ENCODE measurements around the gene EIF5. TPM values are rescaled to one million over a fixed set of nuclear protein-coding genes. Genes with fewer than 3 reads are reported as not detected.

EIF5 gene
- total and polyA plus RNA-seq, 2 of the 4 experiments (the other 2 are of a cell fraction) = 181 to 241 TPM

DNA sequence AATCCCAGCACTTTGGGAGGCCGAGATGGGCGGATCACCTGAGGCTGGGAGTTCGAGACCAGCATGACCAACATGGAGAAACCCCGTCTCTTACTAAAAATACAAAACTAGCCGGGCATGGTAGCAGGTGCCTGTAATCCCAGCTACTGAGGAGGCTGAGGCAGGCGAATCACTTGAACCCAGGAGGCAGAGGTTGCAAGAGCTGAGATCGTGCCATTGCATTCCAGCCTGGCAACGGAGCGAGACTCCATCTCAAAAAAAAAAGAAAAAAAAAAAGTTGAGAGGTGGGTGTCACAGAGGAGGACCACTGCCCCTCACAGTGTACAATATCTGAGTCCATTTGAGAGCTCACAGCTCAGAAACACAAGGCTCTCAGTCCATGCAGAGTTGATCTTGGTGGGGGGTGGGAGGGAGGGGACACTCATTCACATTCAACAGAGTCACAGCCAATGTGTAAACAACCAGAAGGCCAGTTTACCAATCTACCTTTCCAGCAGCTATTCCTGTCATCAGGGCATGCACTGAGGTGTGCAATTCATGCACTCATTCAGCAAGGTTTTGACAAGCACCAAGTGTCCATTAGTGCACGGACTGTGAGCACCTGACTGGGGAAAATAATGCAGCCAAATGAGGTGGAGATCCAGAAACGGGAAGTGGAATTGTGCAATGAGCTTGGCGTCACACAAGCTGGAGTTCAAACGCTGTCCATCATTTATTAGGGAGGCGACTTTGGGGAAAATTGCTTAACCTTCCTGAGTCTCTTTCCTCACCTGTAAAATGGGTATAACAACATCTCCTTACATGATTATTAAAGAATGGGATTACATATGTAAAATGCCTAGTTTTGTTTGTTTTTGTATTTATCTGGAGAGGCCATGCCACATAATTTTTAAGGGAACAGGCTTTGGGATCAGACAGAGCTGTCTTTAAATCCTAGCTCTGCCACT, 4.4 kb upstream of the EIF5 start:
- no peak overlapping the region for H3K18ac ChIP-seq (ENCODE audit: low read depth, low read length)
- ATAC-seq (ENCODE audit: low read depth) = no peak
- no peak overlapping the region for H3K4me3 ChIP-seq (ENCODE audit: insufficient read depth, low read depth, low read length)
- ChIA-PET POLR2A (ENCODE audit: unreplicated experiment) (interaction anchor here (0.5 kb wide), 1 partner anchor 53 kb away, joined by 15 read pairs; no protein-coding TSS in a partner anchor), CTCF (no interaction called here)
- no peak overlapping the region for H4K8ac ChIP-seq (ENCODE audit: low read depth in 2 of 2, low read length in 2 of 2)
- peaks cover 3% of the 10 kb centered on the region; the same call in 1 of the 2 replicates for H3K9me1 ChIP-seq (ENCODE audit: insufficient read depth, low read length)
- H3K23ac ChIP-seq (ENCODE audit: low read depth, low read length) = no peak overlapping the region
- peaks cover 6 to 17% of the 10 kb centered on the region in 2 experiments for H3K79me1 ChIP-seq (ENCODE audit: low read depth in 1 of 2, low read length in 2 of 2)
- no peak overlapping the region for H2AK5ac ChIP-seq (ENCODE audit: low read depth, low read length)
- TF ChIP-seq CEBPB (IDR thresholded peaks at IDR 0.05; ENCODE audit: low read depth, low read length) = peak; percentile 85
- TF ChIP-seq, protein P1, sequence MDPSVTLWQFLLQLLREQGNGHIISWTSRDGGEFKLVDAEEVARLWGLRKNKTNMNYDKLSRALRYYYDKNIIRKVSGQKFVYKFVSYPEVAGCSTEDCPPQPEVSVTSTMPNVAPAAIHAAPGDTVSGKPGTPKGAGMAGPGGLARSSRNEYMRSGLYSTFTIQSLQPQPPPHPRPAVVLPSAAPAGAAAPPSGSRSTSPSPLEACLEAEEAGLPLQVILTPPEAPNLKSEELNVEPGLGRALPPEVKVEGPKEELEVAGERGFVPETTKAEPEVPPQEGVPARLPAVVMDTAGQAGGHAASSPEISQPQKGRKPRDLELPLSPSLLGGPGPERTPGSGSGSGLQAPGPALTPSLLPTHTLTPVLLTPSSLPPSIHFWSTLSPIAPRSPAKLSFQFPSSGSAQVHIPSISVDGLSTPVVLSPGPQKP (IDR thresholded peaks at IDR 0.05; ENCODE audit: borderline replicate concordance, low read depth, low read length) = no peak
- TF ChIP-seq MAFK (IDR thresholded peaks at IDR 0.05; ENCODE audit: low read depth, low read length) = no peak
- no peak for TF ChIP-seq POLR2A (IDR thresholded peaks at IDR 0.05; ENCODE audit: low read depth, low read length)
- dilution Hi-C loops (cut with HindIII; ENCODE audit: low sequenced_read_pairs, unreplicated experiment) = no loop called here
- peak; percentile 40 for DNase-seq
- H2BK120ac ChIP-seq (ENCODE audit: low read depth, low read length) = no peak overlapping the region
- no peak overlapping the region for H3K4ac ChIP-seq (ENCODE audit: low read depth, low read length)
- H3K36me3 ChIP-seq (ENCODE audit: control insufficient read depth, insufficient read depth, low read length) = no peaks in the 10 kb centered on the region
- intact Hi-C loops (cut with micrococcal nuclease) = no loop called here
- H3K56ac ChIP-seq (ENCODE audit: extremely low read depth, insufficient read depth, low read length) = no peak overlapping the region
- in situ Hi-C loops (cut with MboI; ENCODE audit: low sequenced_read_pairs) = no loop called here
- no peak overlapping the region for H4K5ac ChIP-seq (ENCODE audit: low read depth, low read length)
- peaks cover 3% of the 10 kb centered on the region for H3K4me1 ChIP-seq (ENCODE audit: control insufficient read depth, insufficient read depth, low read length)
- no TSS peak for BruUV-seq (replicated peaks)
- no peak overlapping the region for H3K27ac ChIP-seq (ENCODE audit: insufficient read depth, low read length)
- H4K20me1 ChIP-seq (ENCODE audit: insufficient read depth, low read length) = peaks cover 3% of the 10 kb centered on the region
- peaks cover 5% of the 10 kb centered on the region for H3K27me3 ChIP-seq (ENCODE audit: control insufficient read depth, insufficient read depth, low read length)
- peak overlapping the region; percentile 58 for H2AFZ ChIP-seq (replicated peaks; ENCODE audit: low read length, poor library complexity)
- no peak overlapping the region for H3K9ac ChIP-seq (ENCODE audit: low read depth, low read length)
- H4K91ac ChIP-seq (ENCODE audit: insufficient read depth, low read depth, low read length) = no peak overlapping the region
- H2BK5ac ChIP-seq (ENCODE audit: low read depth, low read length, poor library complexity, severe bottlenecking) = no peak overlapping the region
- no peak overlapping the region for H2BK15ac ChIP-seq (ENCODE audit: low read depth, low read length)
- no peak overlapping the region for H2BK20ac ChIP-seq (ENCODE audit: low read depth, low read length)
- no peak overlapping the region for H3K14ac ChIP-seq (replicated peaks; ENCODE audit: low read depth, low read length)
- no peak overlapping the region for H3K4me2 ChIP-seq (ENCODE audit: low read depth, low read length)
- H3K9me3 ChIP-seq (ENCODE audit: control insufficient read depth, insufficient read depth, low read length) = no peaks in the 10 kb centered on the region
- WGBS, 2 experiments (ENCODE audit: extremely low coverage in 2 of 2, insufficient read length in 1 of 2) = 38% methylated on average over 3 of the region's 14 CpGs; no CpG with 5 or more reads in 1 of the 2 experiments
- no peak overlapping the region for H2AK9ac ChIP-seq (replicated peaks; ENCODE audit: low read depth, low read length, poor library complexity)
